Measurements from ENCODE around the gene KDM3B. TPM values are rescaled to one million over a fixed set of nuclear protein-coding genes. Genes with fewer than 3 reads are reported as not detected.
"Not testable (repeated sequence)": the region's sequence is repeated elsewhere in the genome, so short reads cannot be mapped to it uniquely, and the experiment has no call there.

The KDM3B gene
- total RNA-seq, 4 donors from 2014 or later, result 62.7 to 65.3 (median 62.9) TPM

DNA sequence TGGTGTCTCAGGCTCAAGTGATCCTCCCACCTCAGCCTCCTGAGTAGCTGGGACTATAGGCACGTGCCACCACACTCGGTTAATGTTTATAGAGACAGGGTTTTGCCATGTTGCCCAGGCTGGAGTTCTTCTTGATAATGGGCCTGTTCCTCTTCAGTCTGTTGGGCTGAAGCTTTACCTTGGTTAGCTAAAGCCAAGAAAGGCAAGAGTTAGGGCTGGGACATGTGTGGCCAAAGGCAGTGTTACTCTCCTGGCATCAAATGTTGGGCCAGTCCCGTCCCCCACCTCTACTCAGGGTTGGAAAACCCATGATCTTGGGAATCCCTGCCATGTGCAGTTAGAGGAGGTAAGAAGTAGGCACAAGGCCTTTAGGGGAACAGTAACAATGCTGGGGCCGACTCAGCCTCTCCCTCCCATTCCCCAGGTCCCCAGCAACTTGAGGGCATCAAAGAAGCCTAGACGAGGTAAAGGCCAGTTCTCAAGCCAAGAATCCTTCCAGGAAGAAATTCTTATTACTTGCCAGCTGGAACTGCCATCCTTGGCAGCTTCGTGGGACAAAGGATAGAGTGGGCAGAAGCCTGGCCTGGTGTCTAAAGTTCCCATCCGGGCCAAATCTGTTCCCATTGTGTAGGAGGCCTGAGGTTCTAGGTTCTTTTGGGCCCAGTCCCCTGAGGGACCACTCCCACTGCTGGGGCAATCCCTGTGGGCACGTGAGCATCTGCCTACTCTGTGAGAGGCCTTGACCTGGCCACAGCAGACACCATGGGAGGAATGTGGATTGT, 117.2 kb downstream of the KDM3B start:
- H3K4me3 ChIP-seq, result no peak overlapping the region
- H3K27me3 ChIP-seq, result no peaks in the 10 kb centered on the region
- no peak overlapping the region for H3K27ac ChIP-seq
- peaks cover 0 to 11% (median 0%) of the 10 kb centered on the region in 3 donors for H3K36me3 ChIP-seq
- 54 to 59% methylated on average over 8 of the region's 8 CpGs for WGBS, 2 donors
- DNase-seq (ENCODE audit: low spot score in 2 of 2), result no peak
- H3K4me1 ChIP-seq, result peaks cover 0 to 45% (median 20%) of the 10 kb centered on the region in 4 donors
- TF ChIP-seq POLR2A (IDR thresholded peaks at IDR 0.05) (no peak), EP300 (IDR thresholded peaks at IDR 0.05) (no peak)
- TF ChIP-seq, protein P1, sequence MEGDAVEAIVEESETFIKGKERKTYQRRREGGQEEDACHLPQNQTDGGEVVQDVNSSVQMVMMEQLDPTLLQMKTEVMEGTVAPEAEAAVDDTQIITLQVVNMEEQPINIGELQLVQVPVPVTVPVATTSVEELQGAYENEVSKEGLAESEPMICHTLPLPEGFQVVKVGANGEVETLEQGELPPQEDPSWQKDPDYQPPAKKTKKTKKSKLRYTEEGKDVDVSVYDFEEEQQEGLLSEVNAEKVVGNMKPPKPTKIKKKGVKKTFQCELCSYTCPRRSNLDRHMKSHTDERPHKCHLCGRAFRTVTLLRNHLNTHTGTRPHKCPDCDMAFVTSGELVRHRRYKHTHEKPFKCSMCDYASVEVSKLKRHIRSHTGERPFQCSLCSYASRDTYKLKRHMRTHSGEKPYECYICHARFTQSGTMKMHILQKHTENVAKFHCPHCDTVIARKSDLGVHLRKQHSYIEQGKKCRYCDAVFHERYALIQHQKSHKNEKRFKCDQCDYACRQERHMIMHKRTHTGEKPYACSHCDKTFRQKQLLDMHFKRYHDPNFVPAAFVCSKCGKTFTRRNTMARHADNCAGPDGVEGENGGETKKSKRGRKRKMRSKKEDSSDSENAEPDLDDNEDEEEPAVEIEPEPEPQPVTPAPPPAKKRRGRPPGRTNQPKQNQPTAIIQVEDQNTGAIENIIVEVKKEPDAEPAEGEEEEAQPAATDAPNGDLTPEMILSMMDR (IDR thresholded peaks at IDR 0.05), result no peak
- H3K9me3 ChIP-seq, result no peaks in the 10 kb centered on the region

DNA sequence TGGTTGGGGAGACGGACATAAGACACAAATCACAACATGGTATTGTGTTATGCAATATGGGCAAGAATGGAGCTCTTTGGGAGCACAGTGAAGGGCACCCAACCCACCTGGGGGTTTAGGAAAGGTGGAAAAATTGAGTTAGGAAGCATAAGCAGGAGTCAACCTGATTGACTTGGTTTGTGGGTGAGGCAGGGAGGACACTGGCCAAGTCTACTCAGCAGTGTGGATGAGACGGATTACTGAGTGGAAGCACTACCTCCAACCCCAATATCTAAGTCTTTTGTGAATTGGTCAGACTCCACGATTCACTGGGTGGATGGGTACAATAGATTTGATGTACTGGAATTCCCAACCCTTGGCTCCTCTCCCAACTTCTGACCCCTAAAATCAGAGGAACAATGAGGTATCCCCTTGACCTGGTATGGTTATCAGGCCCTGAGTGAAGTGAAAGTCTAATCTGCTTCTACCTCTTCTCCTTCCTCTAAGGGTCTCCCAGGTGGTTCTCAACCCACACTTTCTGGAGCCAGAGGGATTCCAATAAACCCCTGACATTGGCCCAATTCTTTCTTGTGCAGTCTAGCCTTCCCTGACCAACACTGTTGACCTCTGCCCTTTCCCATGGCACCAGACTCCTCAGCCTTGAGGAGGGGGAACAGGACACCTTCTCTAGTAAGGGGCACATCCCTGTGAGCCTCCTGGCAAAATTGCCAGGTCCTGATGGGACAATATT, 118.0 kb downstream of the KDM3B start:
- H3K27ac ChIP-seq, result no peak overlapping the region

DNA sequence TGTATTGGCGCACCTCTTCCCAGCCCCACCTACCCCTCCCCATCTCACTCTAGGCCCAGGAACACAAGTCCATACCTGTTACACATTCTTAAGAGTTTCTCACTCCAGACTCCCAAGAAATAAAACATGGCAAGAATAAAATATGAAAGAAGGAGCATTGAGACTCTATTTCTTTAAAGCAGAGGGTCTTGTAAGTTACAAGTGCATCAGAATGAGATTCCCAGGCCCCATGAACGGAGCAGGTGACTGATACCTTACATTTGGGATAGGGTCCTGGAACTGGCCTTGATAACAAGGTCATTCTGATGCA, 118.5 kb downstream of the KDM3B start:
- DNase-seq (ENCODE audit: low spot score in 2 of 2), result no peak
- 87 to 93% methylated on average over 2 of the region's 2 CpGs for WGBS, 2 donors
- TF ChIP-seq POLR2A (IDR thresholded peaks at IDR 0.05) (no peak), EP300 (IDR thresholded peaks at IDR 0.05) (no peak)
- TF ChIP-seq, protein P1 (IDR thresholded peaks at IDR 0.05), result no peak

More for the DNA sequence above, 118.0 kb downstream of the KDM3B start:
- Histone ChIP-seq H3K9me3 (no peaks in the 10 kb centered on the region), H3K4me1 (peaks cover 0 to 44% (median 20%) of the 10 kb centered on the region in 4 donors), H3K27me3 (no peaks in the 10 kb centered on the region), H3K4me3 (no peak overlapping the region), H3K36me3 (peaks cover 0 to 11% (median 0%) of the 10 kb centered on the region in 3 donors)
- no peak for DNase-seq (ENCODE audit: low spot score in 2 of 2)
- 56 to 68% methylated on average over 3 of the region's 3 CpGs for WGBS, 2 donors
- TF ChIP-seq EP300 (IDR thresholded peaks at IDR 0.05) (no peak), POLR2A (IDR thresholded peaks at IDR 0.05) (no peak)
- TF ChIP-seq, protein P1 (IDR thresholded peaks at IDR 0.05), result no peak

DNA sequence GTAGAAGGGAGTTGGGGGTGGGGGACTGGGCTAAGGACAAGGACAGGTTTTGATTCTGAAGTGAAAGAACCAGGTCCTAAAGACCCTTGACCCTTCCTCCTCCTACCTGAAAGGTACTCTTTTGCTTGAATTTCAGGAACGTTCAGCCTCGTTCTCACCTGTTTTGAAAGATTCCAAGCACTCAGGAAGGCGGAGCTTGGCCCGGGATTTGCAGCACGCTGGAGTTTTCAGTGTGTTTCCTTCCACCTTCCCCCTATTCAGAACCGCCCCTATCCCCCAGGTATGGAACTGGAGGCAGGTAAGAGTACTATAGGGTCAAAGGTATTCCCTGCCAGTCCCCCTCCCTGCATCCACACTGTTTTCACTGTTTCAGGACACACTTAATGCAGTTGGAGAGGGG, 119.9 kb downstream of the KDM3B start:
- TF ChIP-seq POLR2A (IDR thresholded peaks at IDR 0.05) (no peak), EP300 (IDR thresholded peaks at IDR 0.05) (no peak)
- TF ChIP-seq, protein P1 (IDR thresholded peaks at IDR 0.05), result no peak
- Histone ChIP-seq H3K27me3 (no peaks in the 10 kb centered on the region), H3K4me1 (peaks cover 0 to 26% (median 10%) of the 10 kb centered on the region in 4 donors), H3K9me3 (no peaks in the 10 kb centered on the region), H3K36me3 (peaks cover 0 to 6% (median 0%) of the 10 kb centered on the region in 3 donors), H3K4me3 (no peak overlapping the region), H3K27ac (no peak overlapping the region)
- WGBS, 2 donors, result 48 to 58% methylated on average over 6 of the region's 6 CpGs
- DNase-seq (ENCODE audit: low spot score in 2 of 2), result no peak

More for the DNA sequence above, 118.5 kb downstream of the KDM3B start:
- Histone ChIP-seq H3K27me3 (no peaks in the 10 kb centered on the region), H3K4me3 (no peak overlapping the region), H3K36me3 (peaks cover 0 to 11% (median 0%) of the 10 kb centered on the region in 3 donors), H3K9me3 (no peaks in the 10 kb centered on the region), H3K4me1 (peaks cover 0 to 39% (median 18%) of the 10 kb centered on the region in 4 donors), H3K27ac (no peak overlapping the region)

DNA sequence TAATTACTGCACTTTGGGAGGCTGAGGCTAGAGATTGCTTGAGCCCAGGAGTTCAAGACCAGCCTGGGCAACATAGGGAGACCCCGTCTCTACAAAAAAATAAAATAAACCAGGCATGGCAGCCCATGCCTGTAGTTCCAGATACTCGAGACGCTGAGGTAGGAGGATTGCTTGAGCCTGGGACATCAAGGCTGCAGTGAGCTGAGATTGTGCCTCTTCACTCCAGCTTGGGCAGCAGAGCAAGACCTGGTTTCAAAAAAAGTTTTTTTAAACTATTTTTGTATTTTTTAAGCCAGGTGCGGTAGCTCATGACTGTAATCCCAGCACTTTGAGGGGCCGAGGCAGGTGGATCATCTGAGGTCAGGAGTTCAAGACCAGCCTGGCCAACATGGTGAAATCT, 120.7 kb downstream of the KDM3B start:
- not testable (repeated sequence) for H3K9me3 ChIP-seq; H3K36me3 ChIP-seq; DNase-seq (ENCODE audit: low spot score in 2 of 2); H3K27ac ChIP-seq; H3K4me3 ChIP-seq; H3K27me3 ChIP-seq
- WGBS, 2 donors, result 86 to 92% methylated on average over 5 of the region's 5 CpGs
- H3K4me1 ChIP-seq, result peaks cover 0 to 18% (median 3%) of the 10 kb centered on the region in 4 donors

All from tibial nerve (tissue), 4 donors.